Endothelial cell of umbilical vein (primary cell): ENCODE data around the gene SYNJ1. TPM values are rescaled to one million over a fixed set of nuclear protein-coding genes. Genes with fewer than 3 reads are reported as not detected.

ENCODE experiments used
- BruUV-seq: library from RNA; stranded (reverse); fragments of 400-500 nt; replicated peaks from 2 replicates; lab custom pipeline; 2021; lab: Mats Ljungman, UMichigan
- CTCF ChIA-PET: fragments of 300-600, 350-600 bp; sonication (Branson Sonifier 250); formaldehyde crosslinking; loops from one replicate; lab custom pipeline; 2021; ENCODE audit warnings: antibody characterized with exemption, inconsistent platforms; lab: Charles Lee
- POLR2A ChIA-PET: fragments of 300-600, 350-600 bp; sonication (Branson Sonifier 250); formaldehyde crosslinking; loops from one replicate; lab custom pipeline; 2021; ENCODE audit warnings: antibody characterized with exemption, inconsistent platforms; lab: Charles Lee
- DNase-seq: peaks from one replicate; pipeline ENCODE4 v3.0.0-alpha.2; 2011; ENCODE audit warnings: low read depth, low spot score
- FAIRE-seq: peaks from 2 replicates; lab custom pipeline; 2011; peaks lifted over from hg19 to GRCh38; lab: Jason Lieb, UNC
- H2AFZ ChIP-seq: 2 replicates; pipeline ENCODE4 v1.6.0; 2012; ENCODE audit warnings: low read depth, low read length, control low read depth, inconsistent platforms
- H3K27ac ChIP-seq: 2 replicates; pipeline ENCODE4 v1.5.1; 2011; ENCODE audit warnings: low read depth, mild to moderate bottlenecking, control low read depth, low read length, moderate library complexity; ENCODE audit not compliant: insufficient read depth
- H3K27me3 ChIP-seq, 2 experiments: 2 replicates each; pipeline versions ENCODE4 v1.6.0 to v1.6.1; 2011; ENCODE audit warnings: low read length in 2 of 2, mixed read lengths in 1 of 2; ENCODE audit not compliant: control insufficient read depth in 2 of 2, insufficient read depth in 2 of 2
- H3K36me3 ChIP-seq, 2 experiments: 2 replicates in 1 of 2; 3 replicates in 1 of 2; pipeline ENCODE4 v1.5.1; 2011; ENCODE audit warnings: low read length in 2 of 2, mild to moderate bottlenecking in 1 of 2, moderate library complexity in 1 of 2; ENCODE audit not compliant: control insufficient read depth in 2 of 2, insufficient read depth in 2 of 2; ENCODE audit errors: extremely low read depth in 1 of 2
- H3K4me1 ChIP-seq: 3 replicates; pipeline ENCODE4 v1.5.1; 2011; ENCODE audit warnings: mild to moderate bottlenecking, low read length; ENCODE audit not compliant: control insufficient read depth, insufficient read depth; ENCODE audit errors: extremely low read depth
- H3K4me2 ChIP-seq: 2 replicates; pipeline ENCODE4 v1.6.1; 2011; ENCODE audit warnings: low read length, control low read depth, mixed read lengths; ENCODE audit not compliant: insufficient read depth
- H3K4me3 ChIP-seq, 3 experiments: fragments of 200-600 bp in 1 of 3; sonication (generic), shearing (Covaris generic) in 1 of 3; replicated peaks in 1 of 3; 2 replicates each; pipeline ENCODE4 v1.5.1; 2011 to 2016; ENCODE audit warnings: control low read depth in 3 of 3, low read length in 3 of 3, mild to moderate bottlenecking in 2 of 3, inconsistent platforms in 1 of 3, low read depth in 1 of 3, moderate library complexity in 1 of 3; ENCODE audit not compliant: insufficient read depth in 1 of 3
- H3K79me2 ChIP-seq: 2 replicates; pipeline ENCODE4 v1.6.0; 2012; ENCODE audit warnings: low read length, inconsistent platforms; ENCODE audit not compliant: control insufficient read depth, insufficient read depth
- H3K9ac ChIP-seq: replicated peaks from 2 replicates; pipeline ENCODE3; 2011; ENCODE audit warnings: low read length, control low read depth; ENCODE audit not compliant: insufficient read depth; ENCODE audit errors: extremely low read depth
- H3K9me1 ChIP-seq: replicated peaks from 3 replicates; pipeline ENCODE4 v1.6.0; 2011; ENCODE audit warnings: mild to moderate bottlenecking, low read length; ENCODE audit not compliant: control insufficient read depth, insufficient read depth; ENCODE audit errors: extremely low read depth
- H3K9me3 ChIP-seq: replicated peaks from 2 replicates; pipeline ENCODE4 v1.5.1; 2012; ENCODE audit warnings: low read length, inconsistent platforms; ENCODE audit not compliant: control insufficient read depth, insufficient read depth
- H4K20me1 ChIP-seq: replicated peaks from 2 replicates; pipeline ENCODE3; 2011; ENCODE audit warnings: mild to moderate bottlenecking, low read length; ENCODE audit not compliant: control insufficient read depth, insufficient read depth; ENCODE audit errors: extremely low read depth
- EZH2 ChIP-seq: IDR thresholded peaks from 2 replicates; pipeline ENCODE4 v1.6.1; 2012; ENCODE audit warnings: borderline replicate concordance, low read depth, mild to moderate bottlenecking, moderate library complexity, low read length, inconsistent platforms; ENCODE audit not compliant: severe bottlenecking
- FOS ChIP-seq: IDR thresholded peaks from 2 replicates; pipeline ENCODE4 v1.6.1; 2011; ENCODE audit warnings: mild to moderate bottlenecking, low read length, moderate library complexity, borderline replicate concordance; ENCODE audit not compliant: insufficient read depth
- GATA2 ChIP-seq: IDR thresholded peaks from 2 replicates; pipeline ENCODE4 v1.7.0; 2011; ENCODE audit warnings: low read depth, mild to moderate bottlenecking, moderate library complexity, mixed read lengths, low read length; ENCODE audit not compliant: insufficient read length, insufficient read depth
- POLR2AphosphoS5 ChIP-seq: IDR thresholded peaks from 2 replicates; pipeline ENCODE4 v1.6.1; 2012; ENCODE audit warnings: low read depth, mild to moderate bottlenecking, control low read depth, low read length, moderate library complexity; ENCODE audit not compliant: insufficient read depth
- dilution Hi-C: fragments of 300-500 bp; cut with MboI; formaldehyde crosslinking; loops from one replicate; pipeline ENCODE4 v1.15.0; 2019; ENCODE audit warnings: low sequenced_read_pairs; ENCODE audit not compliant: extremely low pct_ligation_motif_present
- intact Hi-C: fragments of 100-400 bp; cut with micrococcal nuclease; formaldehyde crosslinking; loops from one replicate; pipeline ENCODE4 v1.10.0; 2022
- polyA plus RNA-seq, 4 experiments: library from polyadenylated mRNA; depleted of rRNA in 3 of 4; stranded (reverse) in 3 of 4; unstranded in 1 of 4; fragments of >200 nt; gene quantifications; 2 replicates each; pipeline versions ENCODE4 v1.2.1 to v1.2.3, GENCODE V29; 2011 to 2012; ENCODE audit warnings: missing spikeins in 1 of 4
- total RNA-seq: library from RNA; stranded (reverse); gene quantifications from 2 replicates; pipeline ENCODE4 v1.2.3, GENCODE V29; 2021
- TF ChIP-seq, protein P1 (sequence below): IDR thresholded peaks from 2 replicates; pipeline ENCODE4 v1.6.1; 2011; ENCODE audit not compliant: insufficient read depth, insufficient read length
- TF ChIP-seq, protein P2 (sequence below), 2 donors: IDR thresholded peaks; 1 replicate in 1 of 2; 2 replicates in 1 of 2; pipeline ENCODE4 v1.5.1; 2011; ENCODE audit warnings: low read length in 2 of 2, mild to moderate bottlenecking in 2 of 2, moderate library complexity in 2 of 2, control low read depth in 1 of 2, inconsistent platforms in 1 of 2, low read depth in 1 of 2; ENCODE audit not compliant: insufficient read depth in 1 of 2; ENCODE audit errors: extremely low read depth in 1 of 2

Gene SYNJ1
- total and polyA plus RNA-seq, 2 donors (not counting 3 experiments of a cell fraction or from before 2014, with no cell fraction given): 5.9 to 17.0 TPM

DNA sequence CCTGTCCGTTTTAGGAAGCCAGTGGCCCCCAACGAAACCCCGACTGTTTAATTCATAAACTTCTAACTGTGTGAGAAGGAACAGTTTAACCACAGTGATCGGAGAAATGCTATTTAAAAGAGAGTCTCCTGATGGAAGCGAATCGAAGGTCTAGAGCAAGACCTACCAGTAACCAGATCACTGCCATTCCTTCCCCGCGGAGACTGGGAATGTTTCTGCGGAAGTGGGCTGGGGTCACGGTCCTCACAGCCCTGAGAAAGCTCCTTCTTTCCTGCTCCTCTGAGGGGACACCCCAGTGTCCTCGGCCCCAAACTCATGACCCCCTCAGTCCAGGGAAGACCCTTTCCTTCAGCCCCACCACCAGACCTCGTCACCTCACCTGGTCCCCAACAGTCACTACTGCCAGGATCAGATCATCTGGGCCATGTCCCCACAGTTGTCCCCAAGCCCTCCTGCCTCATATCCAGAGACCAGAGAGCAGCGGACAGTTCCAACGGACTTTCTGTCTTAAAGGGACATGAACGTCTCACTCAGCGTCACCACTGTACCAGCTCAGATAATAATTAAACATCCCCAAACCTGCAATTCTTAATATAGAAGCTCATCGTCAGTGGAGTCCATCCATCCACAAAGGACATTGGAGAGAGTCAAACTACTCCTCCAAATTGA lies 142.6 kb downstream of the SYNJ1 start, which contains the start of gene TCP10L:
TSS of gene TCP10L (minus strand) at position 482 of the 669 bp plus-strand sequence. CDS start 1,219 bp downstream, outside the sequence.
- Histone ChIP-seq H3K9ac (no peak within 1 kb of the TSS), H3K27ac (no peak within 1 kb of the TSS), H4K20me1 (no peaks in the 10 kb centered on the region), H3K27me3 (peaks cover 4 to 7% of the 10 kb centered on the region in 2 experiments), H3K9me3 (no peaks in the 10 kb centered on the region), H3K9me1 (no peaks in the 10 kb centered on the region), H3K79me2 (no peaks in the 10 kb centered on the region), H3K4me3 (no peak within 1 kb of the TSS), H2AFZ (no peak within 1 kb of the TSS), H3K4me2 (no peak within 1 kb of the TSS), H3K4me1 (no peaks in the 10 kb centered on the region), H3K36me3 (no peaks in the 10 kb centered on the region)
- FAIRE-seq: no peak
- TF ChIP-seq, protein P1, sequence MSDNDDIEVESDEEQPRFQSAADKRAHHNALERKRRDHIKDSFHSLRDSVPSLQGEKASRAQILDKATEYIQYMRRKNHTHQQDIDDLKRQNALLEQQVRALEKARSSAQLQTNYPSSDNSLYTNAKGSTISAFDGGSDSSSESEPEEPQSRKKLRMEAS: no peak
- TF ChIP-seq FOS: no peak
- TF ChIP-seq POLR2AphosphoS5: no peak
- TF ChIP-seq GATA2: no peak
- no peak for TF ChIP-seq EZH2
- TF ChIP-seq, protein P2, sequence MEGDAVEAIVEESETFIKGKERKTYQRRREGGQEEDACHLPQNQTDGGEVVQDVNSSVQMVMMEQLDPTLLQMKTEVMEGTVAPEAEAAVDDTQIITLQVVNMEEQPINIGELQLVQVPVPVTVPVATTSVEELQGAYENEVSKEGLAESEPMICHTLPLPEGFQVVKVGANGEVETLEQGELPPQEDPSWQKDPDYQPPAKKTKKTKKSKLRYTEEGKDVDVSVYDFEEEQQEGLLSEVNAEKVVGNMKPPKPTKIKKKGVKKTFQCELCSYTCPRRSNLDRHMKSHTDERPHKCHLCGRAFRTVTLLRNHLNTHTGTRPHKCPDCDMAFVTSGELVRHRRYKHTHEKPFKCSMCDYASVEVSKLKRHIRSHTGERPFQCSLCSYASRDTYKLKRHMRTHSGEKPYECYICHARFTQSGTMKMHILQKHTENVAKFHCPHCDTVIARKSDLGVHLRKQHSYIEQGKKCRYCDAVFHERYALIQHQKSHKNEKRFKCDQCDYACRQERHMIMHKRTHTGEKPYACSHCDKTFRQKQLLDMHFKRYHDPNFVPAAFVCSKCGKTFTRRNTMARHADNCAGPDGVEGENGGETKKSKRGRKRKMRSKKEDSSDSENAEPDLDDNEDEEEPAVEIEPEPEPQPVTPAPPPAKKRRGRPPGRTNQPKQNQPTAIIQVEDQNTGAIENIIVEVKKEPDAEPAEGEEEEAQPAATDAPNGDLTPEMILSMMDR (IDR thresholded peaks at IDR 0.05; ENCODE audit: extremely low read depth in 1 of 2, insufficient read depth in 1 of 2, low read depth in 1 of 2, low read length in 2 of 2): no peak
- ChIA-PET CTCF (interaction anchor here (0.9 to 1.1 kb wide), 2 partner anchors 13 to 182 kb away, joined by 3 read pairs; no protein-coding TSS in a partner anchor), POLR2A (no interaction called here)
- dilution Hi-C loops (no loop called here), intact Hi-C loops (no loop called here)
- BruUV-seq: no TSS peak
- no peak for DNase-seq
